COLO829 (cell line): ENCODE data around the gene RETN.

Experiments used
- DNase-seq: peaks from one replicate; pipeline ENCODE4 v3.0.0; 2012; ENCODE audit warnings: low spot score

RETN gene

GRCh38 chr19:7668842-7669241, at the start of gene RETN:
Gene RETN (plus strand): TSS chr19:7669049. CDS start chr19:7669327, 278 bp downstream.
- DNase-seq = no peak

GRCh38 chr19:7619671-7620441, 49.0 kb upstream of the RETN start:
- DNase-seq = no peak

GRCh38 chr19:7620442-7621412, 48.1 kb upstream of the RETN start:
- DNase-seq = no peak

GRCh38 chr19:7622933-7623685, 45.7 kb upstream of the RETN start:
- DNase-seq = no peak

- no peak for DNase-seq
Measured at GRCh38 chr19:7623725-7624603, 44.9 kb upstream of the RETN start.

GRCh38 chr19:7624810-7625209, 44.0 kb upstream of the RETN start:
- DNase-seq = no peak

GRCh38 chr19:7625763-7626372, 43.0 kb upstream of the RETN start:
- no peak for DNase-seq

GRCh38 chr19:7627166-7627565, 41.7 kb upstream of the RETN start:
- no peak for DNase-seq

GRCh38 chr19:7628589-7629311, 40.1 kb upstream of the RETN start:
- no peak for DNase-seq

- DNase-seq = peak; percentile 99
Measured at GRCh38 chr19:7629347-7630054, 39.3 kb upstream of the RETN start, which contains the start of the genes PET100 and XAB2. Gene PET100 (plus strand): TSS chr19:7629793. CDS start chr19:7629834, 41 bp downstream. Gene XAB2 (minus strand): TSS chr19:7629545. CDS start chr19:7629527, 18 bp downstream.

GRCh38 chr19:7631577-7631976, 37.3 kb upstream of the RETN start:
- no peak for DNase-seq

GRCh38 chr19:7632340-7633203, 36.3 kb upstream of the RETN start:
- no peak for DNase-seq

GRCh38 chr19:7633698-7634097, 35.2 kb upstream of the RETN start, which contains the start of gene PCP2:
Gene PCP2 (minus strand): TSS chr19:7633719. CDS start chr19:7633457, 262 bp downstream.
- no peak for DNase-seq

- DNase-seq = no peak
Measured at GRCh38 chr19:7635670-7636069, 33.2 kb upstream of the RETN start.

GRCh38 chr19:7636317-7636690, 32.5 kb upstream of the RETN start:
- DNase-seq = no peak

GRCh38 chr19:7636691-7637373, 32.0 kb upstream of the RETN start, which contains the start of gene STXBP2:
Gene STXBP2 (plus strand): TSS chr19:7637110. CDS start chr19:7637150, 40 bp downstream.
- DNase-seq = peak; percentile 70
